GM21528 (cell line): ENCODE measurements around the gene EIF3D.
"Not testable (repeated sequence)": the region's sequence is repeated elsewhere in the genome, so short reads cannot be mapped to it uniquely, and the experiment has no call there.

Experiments
- ATAC-seq: cut with Tn5 transposase; IDR thresholded peaks from one replicate; pipeline ENCODE4 v1.9.1; 2021; ENCODE audit warnings: mild to moderate bottlenecking, moderate library complexity; ENCODE audit not compliant: unreplicated experiment, low FRiP score

EIF3D gene

DNA sequence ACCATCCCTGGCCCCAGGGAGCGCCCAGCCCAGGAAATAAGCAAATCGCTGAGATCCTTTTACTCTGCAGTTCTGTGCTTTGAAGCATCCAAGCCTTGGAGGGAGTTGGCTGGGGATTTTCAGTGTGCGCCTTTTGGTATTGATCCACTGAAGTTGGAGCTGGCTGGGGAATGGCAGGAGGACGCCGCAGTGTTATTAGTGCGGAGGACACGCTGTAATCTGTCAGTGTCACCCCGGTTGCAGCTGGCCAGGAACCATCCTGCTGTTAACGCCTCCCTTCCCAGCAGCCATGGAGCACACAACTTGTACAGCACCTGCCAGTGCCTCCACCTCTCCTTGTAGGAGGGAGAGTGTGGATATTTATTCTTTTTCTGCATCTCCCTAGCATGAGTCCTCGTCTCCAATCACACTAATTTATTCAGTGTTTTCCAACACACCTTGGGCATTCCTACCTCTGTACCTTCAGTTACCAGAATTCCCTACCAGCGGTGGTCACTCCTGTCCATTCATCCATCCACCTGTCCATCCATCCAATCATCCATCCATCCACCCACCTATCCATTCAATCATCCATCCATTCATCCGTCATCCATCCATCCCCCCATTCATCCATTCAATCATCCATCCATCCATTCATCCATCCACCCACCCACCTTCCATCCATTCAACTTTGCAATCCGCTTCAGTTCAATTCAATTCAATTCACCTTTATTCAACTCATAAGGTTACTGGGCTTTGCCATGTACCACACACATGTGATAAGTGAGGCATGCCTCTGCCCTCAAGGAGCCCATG, 21.9 kb upstream of the EIF3D start:
- ATAC-seq, result no peak

DNA sequence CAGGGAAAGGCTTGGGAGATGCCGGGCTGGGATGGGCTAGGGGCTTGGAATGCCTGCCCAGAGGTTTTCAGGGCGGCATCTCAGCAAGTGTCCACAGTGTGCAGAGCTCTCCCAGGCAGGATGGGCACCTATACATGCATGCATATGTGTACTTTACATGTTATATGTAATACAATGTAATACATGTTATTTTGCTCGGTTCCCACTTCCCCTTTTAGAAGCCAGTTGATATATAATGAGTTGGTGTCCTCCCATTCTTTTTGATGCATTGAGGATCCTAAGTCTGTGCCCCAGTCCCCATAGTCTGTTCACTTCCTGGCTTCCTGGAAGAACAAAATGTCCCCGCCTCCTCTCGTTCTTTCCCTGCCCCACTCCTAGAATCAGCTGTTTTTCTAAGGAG, 20.1 kb upstream of the EIF3D start:
- no peak for ATAC-seq

DNA sequence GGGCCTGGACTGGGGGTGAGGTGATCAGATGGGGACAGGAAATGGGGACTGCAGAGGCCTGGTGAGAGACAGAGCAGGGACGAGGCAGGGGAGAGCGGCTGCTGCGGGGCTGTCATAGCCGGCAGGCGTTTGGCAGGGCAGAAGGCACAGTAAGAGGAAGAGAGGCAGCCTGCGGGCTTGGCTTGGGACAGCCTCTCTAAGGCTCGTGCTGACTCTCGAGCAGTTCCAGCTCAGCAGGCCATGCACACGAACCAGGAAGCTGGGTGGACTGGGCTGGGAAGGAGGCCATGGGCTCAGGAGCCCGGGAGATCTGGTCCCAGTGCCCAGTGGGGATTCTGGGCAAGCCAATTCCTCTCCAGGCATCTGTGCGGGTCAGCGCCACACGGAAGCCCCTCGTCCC, 19.6 kb upstream of the EIF3D start:
- no peak for ATAC-seq

DNA sequence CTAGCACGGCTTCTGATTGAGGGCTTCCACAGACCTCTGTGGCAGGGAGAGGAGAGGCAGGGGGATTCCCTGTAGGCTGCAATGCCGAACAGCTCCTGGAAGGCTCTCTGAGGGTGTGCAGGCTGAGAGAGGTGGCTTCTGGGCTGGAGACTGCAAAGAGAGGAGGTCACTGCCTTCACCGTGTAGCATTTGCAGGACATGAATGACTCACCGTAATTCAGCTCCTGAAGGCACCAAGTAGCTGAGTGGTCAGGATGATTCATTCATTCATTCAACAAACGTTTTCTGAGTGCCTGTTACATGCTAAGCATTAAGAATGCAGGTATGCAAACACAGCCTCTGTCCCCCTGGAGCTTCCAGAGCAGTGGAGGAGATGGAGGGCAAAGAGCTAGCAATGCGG, 18.0 kb upstream of the EIF3D start:
- ATAC-seq, result no peak

DNA sequence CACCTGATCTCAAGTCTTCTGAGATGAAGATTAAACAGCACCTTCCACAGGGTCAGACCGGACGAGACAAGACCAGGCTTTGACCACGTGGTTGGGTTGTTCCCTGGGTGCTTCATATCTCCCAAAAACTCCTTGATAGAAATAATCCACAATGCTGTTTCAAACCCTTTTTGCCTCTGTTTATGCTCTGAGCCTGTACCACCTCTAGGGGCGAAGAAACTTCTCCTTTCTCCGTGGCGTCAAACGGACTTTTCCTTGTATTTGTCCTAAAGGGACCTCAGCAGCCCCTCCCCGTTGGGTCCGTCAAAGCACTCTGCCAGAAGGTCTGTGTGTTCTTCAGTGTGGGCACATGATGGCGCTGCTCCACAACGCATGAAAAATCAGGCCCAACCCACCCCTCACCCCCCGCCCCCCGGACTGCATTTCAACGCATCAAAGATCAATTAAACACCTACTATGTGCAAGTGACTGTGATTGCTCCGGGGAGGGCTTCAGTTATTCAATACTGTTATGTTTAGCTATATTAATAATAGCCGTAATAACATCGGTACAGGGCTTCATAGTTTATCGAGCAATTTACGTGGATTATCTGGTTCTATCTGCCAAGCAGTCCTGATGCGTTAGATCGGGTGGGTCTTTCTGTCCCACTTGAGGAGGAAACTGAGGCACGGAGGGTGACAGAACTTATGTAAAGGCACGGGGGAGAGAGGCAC, 17.3 kb upstream of the EIF3D start:
- ATAC-seq, result no peak

DNA sequence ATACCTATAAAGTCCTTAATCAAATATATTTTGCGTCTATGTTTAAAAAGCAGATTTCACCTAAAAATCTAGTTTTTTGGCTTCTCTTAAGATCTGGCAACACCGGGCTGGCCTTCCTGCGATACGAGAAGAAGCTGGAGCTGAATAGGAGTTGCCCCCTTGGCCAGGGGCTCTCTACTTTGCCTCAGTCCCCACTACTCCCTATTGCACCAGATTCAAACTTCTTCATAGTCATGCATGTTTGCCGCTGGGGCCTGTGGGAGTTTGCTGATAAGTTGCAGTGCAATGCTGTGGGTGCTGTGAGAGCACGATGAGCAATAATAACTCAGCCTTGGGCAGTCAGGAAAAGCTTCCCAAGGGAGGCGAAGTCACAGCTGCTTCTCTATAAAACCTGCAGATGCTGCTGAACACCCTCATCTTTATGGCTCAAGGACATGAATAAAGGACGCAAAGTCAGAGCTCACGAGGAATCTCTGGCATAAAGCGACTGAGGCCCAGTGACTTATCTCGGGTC, 15.2 kb upstream of the EIF3D start:
- no peak for ATAC-seq

DNA sequence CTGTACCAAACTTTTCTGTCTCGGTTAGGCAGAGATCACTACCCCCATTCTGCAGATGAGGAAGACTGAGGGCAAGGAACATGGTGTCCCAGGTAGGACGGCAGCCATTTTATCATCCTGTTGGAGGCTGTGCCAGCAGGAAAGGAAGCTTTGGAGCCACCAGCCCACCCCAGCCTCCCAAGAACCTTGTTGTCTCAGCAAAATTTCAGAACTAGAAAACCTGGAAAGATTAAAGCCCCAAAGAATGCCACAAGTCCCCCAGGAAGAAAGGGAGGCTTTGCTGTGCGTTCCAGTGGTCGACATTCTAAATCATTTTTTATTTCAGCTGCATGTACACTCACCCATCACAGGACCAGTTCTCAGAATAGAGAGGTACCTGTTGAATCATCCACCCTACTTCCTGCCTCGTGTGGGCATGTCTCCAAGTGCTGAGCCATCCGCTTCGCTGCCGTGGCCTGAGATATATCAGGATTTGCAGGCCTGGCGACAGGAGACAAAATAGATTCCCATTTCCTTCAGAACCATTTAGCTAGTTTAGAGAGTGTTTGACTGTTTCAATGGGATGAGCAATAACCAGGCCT, 13.0 kb upstream of the EIF3D start:
- ATAC-seq, result no peak

DNA sequence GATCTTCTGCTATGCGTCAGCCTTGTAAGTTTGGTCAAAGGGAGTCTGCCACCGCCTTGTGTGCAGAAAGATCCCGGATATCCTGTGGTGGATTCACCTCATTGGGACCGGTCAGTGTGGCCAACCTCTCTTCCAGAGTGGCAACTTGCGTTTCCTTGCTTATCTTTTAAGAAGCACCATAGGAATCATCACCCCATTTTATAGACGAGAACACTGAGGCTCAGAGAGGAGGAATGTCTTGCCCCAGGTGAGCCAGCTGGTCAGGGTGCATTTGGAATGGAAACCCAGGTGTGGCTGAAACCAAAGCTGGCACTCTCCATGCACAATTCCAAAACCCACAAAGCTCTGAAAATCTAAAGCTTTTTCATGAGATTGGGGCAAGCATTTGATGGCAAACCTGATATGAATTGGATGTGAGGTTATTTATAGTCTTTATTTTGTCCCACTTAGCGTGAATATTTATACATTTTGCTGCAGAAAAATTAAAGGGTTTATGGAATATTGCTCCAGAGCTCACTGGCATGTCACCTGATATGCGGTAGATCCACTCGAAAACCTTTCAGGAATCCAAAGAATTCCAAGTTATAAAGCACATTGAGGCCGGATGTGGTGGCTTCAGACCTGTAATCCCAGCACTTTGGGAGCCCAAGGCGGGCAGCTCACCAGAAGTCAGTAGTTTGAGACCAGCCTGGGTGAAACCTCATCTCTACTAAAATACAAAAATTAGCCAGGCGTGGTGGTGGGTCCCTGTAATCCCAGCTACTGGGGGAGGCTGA, 12.1 kb upstream of the EIF3D start:
- ATAC-seq, result no peak

DNA sequence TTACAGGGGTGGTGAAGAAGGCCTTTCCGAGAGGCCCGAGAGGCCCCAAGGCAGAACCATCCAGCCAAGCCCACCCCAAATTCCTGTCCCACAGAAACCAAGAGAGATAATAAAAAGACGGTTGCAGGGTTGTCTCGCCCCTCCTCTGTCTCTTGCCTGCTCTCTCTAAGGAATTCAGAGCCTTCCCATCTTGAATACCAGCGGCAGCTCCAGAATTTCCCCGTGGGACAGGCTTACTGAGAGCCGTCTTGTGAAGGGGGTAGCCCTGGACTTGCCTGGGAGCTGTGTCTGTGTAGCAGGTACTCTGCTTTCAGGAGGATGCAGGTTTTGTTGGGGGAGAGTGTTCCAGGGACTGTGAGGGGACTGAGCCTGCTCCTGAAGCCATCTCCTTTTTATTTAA, 9.6 kb upstream of the EIF3D start:
- ATAC-seq, result no peak

DNA sequence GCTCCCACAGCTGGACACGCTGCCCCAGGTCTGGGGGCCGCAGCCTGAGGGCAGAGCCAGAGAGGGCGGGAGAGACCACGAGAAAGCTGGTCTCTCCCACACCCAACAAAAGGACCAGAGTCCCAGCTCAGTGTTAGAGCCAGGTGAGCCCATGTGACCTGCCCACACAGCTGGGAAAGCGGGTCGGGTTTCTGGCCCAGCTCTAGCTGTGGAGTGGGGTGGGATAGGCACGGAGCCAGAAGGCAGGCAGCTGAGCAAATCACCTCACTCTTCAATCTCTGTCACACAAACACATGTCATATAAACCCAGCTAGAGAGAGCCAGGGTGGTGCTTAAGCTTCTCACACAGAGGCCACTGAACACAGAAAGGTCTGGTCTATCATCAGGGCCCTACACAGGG, 7.8 kb upstream of the EIF3D start:
- no peak for ATAC-seq

DNA sequence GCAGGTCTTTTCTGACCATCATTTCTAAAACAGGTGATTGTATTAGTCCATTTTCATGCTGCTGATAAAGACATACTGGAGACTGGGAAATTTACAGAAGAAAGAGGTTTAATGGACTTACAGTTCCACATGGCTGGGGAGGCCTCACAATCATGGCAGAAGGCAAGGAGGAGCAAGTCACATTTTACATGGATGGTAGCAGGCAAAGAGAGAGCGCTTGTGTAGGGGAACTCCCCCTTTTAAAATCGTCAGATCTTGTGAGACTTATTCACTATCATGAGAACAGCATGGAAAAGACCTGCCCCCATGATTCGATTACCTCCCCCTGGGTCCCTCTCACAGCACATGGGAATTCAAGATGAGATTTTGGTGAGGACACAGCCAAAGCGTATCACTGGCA, 4.4 kb upstream of the EIF3D start:
- ATAC-seq, result not testable (repeated sequence)

DNA sequence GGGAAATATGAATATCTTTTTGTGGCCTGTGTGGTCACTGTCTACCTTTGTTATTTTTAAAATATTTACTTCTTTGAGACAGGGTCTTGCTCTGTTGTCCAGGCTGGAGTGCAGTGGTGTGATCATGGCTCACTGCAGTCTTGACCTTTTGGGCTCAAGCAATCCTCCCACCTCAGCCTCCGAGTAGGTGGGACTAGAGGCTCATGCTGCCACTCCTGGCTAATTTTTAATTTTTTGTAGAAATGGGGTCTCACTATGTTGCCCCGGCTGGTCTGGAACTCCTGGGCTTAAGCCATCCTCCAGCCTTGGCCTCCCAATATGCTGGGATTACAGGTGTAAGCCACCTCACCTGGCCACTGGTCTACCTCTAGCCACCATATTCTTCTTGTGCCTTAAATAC, 3.5 kb upstream of the EIF3D start:
- no peak for ATAC-seq

DNA sequence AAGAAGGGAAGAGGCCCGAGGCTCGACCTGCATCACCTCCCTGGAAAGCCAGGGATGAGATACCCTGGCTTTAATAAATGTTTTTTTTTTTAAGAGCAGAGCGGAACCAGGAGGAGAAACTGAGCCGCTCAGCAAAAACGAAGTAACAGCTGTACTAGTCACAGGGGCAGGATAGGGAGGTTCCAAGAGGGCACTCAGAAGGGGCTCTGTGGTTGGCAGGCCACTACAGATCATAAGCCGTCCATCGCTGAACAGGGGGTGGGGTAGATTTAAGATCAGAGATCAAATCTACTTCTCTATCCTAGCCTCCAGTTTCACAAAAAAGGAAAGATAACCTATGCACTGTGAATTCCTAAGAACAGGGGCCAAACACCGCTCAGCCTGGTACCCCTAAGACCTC, 625 bp downstream of the EIF3D start:
- no peak for ATAC-seq

DNA sequence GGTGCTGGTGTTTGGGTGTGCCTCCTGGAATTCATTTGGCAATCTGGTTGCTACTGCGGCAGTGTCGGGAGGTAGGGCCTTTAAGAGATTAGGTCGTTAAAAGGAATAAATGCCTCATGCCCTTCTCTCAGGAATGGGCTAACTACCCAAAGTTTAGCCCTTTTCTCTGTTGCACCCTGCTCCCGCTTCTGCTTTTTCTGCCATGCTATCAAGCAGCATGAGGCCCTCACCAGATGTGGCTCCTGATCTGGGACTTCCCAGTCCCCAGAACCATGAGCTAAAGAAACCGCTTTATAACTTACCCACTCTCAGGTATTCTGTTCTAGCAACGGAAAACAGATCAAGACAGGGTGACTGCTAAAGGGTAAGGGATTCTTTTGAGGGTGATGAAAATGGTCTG, 6.3 kb downstream of the EIF3D start:
- no peak for ATAC-seq

DNA sequence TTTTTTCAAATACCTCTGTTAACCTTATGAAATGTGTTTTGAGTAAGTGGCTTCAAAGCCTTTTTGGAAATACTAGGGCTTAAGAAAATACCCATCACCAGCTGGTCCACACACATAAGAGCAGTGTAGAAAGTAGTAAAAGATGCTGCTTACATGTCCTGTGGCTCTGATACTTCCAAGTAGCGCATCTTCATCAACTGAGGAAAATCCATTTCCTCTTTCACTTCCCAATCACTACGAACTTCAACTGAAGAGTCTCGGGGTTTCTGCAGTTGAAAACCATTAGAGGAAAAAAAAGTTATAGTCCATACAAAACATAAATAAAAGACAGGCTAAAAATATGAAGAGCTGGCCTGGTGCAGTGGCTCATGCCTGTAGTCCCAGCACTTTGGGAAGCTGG, 8.5 kb downstream of the EIF3D start:
- ATAC-seq, result no peak

DNA sequence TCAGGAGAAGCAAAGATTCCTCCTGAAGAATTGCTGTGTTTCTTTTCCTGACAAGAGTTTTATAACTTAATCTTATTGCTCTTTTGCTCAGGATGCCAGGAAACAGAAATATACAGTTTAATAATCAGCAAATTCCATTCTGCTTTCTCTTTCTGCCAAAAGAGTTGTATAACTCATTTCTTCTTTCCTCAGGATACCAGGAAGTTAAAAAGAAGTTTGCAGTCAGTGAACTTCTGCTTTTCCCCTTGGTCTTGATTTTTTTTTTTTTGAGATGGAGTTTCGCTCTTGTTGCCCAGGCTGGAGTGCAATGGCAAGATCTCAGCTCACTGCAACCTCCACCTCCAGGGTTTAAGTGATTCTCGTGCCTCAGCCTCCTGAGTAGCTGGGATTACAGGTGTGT, 9.1 kb downstream of the EIF3D start:
- ATAC-seq, result not testable (repeated sequence)

DNA sequence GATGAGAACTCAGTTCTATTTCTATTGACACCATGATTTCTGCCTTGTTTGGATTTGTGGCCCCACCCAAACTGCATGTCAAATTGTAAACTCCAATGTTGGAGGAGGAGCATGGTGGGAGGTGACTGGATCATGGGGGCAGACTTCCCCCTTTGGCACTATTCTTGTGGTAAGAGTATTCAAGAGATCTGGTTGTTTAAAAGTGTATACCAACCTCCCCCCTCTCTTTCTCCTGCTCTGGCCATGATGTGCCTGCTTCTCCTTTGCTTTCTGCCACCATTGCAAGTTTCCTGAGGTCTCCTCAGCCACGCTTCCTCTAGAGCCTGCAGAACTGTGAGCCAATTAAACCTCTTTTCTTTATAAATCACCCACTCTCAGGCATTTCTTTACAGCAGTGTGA, 14.2 kb downstream of the EIF3D start:
- no peak for ATAC-seq

DNA sequence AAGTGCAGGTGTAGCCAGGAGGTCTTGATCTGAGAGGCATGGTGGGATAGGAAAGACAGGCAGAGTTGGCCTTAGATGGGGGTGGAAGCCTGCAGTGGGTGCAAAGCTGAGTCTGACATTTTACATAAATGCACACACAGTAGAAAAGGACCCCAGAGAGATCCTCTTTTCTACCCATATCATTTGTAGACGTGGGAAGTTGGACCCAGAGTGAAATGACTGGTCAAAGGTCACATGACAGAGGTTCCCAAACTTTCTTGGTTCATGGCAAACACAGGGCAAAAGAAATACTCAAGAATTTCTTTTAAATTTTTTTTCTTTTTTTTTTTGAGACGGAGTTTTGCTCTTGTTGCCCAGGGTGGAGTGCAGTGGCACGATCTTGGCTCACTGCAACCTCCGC, 16.0 kb downstream of the EIF3D start:
- ATAC-seq, result no peak

DNA sequence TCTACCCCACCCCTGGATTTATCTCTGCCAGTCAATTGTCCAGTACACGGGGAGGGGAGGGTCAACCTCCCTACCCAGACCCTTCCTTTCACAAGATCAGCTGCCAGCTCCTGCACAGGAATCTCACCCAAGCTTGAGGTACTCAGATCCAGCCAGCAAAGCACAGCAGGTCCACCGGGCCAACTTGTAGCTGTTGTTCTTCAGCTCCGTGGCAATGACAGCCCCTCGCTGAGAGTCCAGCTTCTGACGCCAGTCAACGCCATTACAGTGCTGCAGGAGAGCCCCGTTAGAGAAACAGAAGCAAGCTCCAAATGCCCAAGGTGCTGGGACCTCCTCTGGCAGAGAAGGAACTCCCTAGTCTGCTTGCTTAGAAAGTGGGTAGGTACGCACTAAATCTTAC, 16.6 kb downstream of the EIF3D start:
- no peak for ATAC-seq

DNA sequence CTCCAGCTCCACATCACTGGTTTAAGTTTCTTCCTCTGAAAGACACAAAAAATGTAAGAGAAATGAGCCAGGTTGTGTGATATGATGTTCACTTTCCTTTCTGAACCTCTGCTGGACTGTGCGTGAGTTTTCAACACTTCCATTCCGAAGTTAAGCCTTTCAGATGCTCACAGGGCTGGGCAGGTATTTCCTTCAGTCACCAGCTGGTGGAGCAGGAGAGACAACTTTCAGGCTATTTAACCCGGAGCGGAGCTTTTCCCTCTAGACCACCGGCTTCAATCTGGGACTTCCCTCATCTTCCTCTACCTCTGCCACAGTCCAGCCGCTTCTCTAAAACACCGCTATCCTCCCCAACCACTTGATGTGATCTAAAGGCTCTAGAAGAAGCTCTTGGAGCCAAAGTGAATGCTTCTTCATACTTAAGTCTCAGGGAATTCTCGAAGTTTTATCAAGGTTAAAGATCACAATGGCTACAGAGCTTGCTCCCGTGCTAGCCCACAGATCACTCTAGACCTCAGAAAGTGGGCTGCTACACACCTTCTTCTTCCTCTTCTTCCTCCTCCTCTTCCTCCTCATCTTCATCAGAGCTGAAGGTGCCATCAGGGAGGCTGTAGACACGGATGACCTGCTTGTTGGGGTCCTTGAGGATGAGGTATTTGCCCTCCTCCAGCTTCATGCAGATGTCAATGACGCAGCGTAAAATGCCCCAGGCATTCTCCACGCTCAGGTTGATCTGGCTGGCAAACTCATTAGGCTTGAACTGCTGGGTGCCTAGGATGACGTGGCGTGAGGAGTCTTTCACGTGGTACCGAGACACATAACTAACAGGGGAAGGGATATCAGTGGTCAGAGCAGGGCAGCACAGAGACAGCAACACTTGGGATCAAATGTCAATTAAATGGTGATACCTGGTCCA, 17.7 kb downstream of the EIF3D start:
- no peak for ATAC-seq
